Transverse colon (tissue), 3 donors: ENCODE results near the gene ITGA1.
"Not testable (repeated sequence)": the region's sequence is repeated elsewhere in the genome, so short reads cannot be mapped to it uniquely, and the experiment has no call there.

ENCODE experiments used
- CTCF ChIP-seq, 5 experiments: fragments of 200-600 bp in 3 of 5; fragments of 450-650 bp in 2 of 5; sonication (generic) in 3 of 5; IDR thresholded peaks; 1 replicate in 2 of 5; 2 replicates in 3 of 5; pipeline ENCODE4 v1.5.1; 2016 to 2017; ENCODE audit warnings: antibody characterized with exemption in 5 of 5, inconsistent platforms in 3 of 5, mild to moderate bottlenecking in 2 of 5, moderate library complexity in 1 of 5
- EP300 ChIP-seq: sonication (generic); formaldehyde crosslinking; IDR thresholded peaks from one replicate; pipeline ENCODE4 v1.6.1; 2017; ENCODE audit warnings: antibody characterized with exemption, low read depth
- POLR2A ChIP-seq: fragments of 450-650 bp; IDR thresholded peaks from one replicate; pipeline ENCODE4 v1.6.1; 2016; ENCODE audit warnings: antibody characterized with exemption, mild to moderate bottlenecking, moderate library complexity

- TF ChIP-seq CTCF (IDR thresholded peaks at IDR 0.05); EP300; POLR2A: not testable (repeated sequence)
These were observed 31.1 kb downstream of the ITGA1 start for GRCh38 chr5:52818807-52819206.
